22Rv1 (cell line): ENCODE measurements around the gene CCR4.

Experiments used
- CTCF ChIP-seq: fragments of 450-650 bp; IDR thresholded peaks from 2 replicates; pipeline ENCODE4 v1.5.1; 2017; ENCODE audit warnings: mild to moderate bottlenecking
- ZFX ChIP-seq: fragments of 450-650 bp; IDR thresholded peaks from 2 replicates; pipeline ENCODE4 v1.6.1; 2017; ENCODE audit warnings: antibody characterized with exemption, borderline replicate concordance

GRCh38 chr3:32954506-32954905 is 3.1 kb downstream of the CCR4 start:
- TF ChIP-seq CTCF (no peak), ZFX (no peak)
